Measurements from ENCODE around the gene BACH2.
"Not testable (repeated sequence)": the region's sequence is repeated elsewhere in the genome, so short reads cannot be mapped to it uniquely, and the experiment has no call there.

BACH2 gene

DNA sequence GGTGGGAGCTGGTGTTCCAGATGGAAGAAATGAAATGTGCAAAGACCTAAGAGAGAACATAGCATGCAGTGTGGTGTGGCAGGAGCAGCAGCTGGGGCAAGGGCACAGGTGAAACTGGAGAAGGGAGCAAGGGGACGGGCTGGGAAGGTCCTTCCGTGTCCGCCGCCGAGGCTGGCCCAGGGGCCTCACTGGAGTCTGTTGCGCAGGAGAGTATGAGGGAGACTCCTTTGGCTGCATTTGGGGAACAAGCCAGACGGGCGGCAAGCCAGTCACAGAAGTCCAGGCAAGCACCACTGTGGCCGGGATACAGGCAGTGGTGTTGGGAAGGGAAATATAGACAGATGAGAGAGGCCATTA is 324.6 kb downstream of the BACH2 start:
- in situ Hi-C loops (cut with HindIII; ENCODE audit: low pct_unique_long_range_greater_than_20kb, low sequenced_read_pairs) = no loop called here
- TF ChIP-seq JUND (IDR thresholded peaks at IDR 0.05; ENCODE audit: low read depth) = no peak

DNA sequence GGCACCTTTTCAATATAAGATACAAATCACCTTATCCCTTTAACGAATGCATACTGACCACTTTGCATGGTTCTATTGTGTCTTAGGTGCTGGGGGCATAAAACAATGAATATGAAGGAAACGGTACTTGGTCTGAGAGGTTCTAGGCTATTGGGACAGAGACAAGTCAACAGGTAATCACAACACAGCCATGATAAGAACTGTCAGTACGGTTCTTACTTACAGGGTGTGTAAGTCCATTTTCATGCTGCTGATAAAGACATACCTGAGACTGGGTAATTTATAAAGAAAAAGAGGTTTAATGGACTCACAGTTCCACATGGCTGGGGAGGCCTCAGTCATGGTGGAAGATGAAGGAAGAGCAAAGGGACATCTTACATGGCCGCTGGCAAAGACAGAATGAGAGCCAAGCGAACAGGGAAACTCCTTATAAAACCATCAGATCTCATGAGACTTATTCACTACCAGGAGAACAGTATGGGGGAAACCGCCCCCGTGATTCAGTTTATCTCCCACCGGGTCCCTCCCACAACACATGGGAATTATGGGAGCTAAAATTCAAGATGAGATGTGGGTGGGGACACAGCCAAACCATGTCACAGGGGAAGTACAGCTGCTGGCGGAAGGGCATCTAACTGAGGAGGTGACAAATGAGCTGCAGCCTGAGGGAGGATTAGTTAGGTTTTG is 325.2 kb downstream of the BACH2 start:
- DNase-seq (ENCODE audit: low read depth in 1 of 2, low spot score in 1 of 2); in situ Hi-C loops (cut with HindIII; ENCODE audit: low pct_unique_long_range_greater_than_20kb, low sequenced_read_pairs): not testable (repeated sequence)

More for the DNA sequence above, 324.6 kb downstream of the BACH2 start:
- DNase-seq (ENCODE audit: low read depth in 1 of 2, low spot score in 1 of 2) = no peak

DNA sequence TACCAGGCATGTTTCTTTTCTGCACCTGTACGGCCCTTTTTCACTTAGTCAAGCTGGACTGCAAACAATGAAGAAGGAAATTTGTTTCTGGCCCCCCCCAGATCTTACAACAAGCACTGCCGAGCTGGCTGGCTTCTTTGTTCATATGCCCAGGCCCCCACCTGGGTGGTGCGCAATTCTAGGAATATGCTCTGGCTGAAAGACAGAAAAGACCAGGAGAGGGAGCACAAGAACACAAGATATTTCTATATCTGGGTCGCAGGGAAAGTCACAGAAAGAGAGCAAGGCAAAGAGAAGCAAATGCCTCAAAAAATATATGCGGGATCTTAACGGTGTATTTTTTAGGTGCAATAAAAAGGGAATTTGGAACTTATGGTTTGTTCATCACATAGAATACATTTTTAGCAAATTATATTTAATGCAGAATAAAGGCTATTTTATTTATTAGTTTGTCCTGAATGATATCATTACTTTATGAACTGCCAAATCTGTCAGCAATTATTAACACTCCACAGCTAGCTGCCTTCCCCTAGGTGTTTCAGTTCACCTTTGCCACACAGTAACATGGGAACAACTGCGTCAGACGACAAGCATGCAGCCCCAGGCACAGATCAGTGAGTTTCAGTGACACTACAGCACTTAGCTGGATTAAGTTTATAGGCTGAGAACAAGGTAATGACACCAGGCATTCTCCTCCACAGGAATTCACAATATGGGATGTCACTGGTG is 325.9 kb downstream of the BACH2 start:
- in situ Hi-C loops (cut with HindIII; ENCODE audit: low pct_unique_long_range_greater_than_20kb, low sequenced_read_pairs) = no loop called here
- TF ChIP-seq JUND (IDR thresholded peaks at IDR 0.05; ENCODE audit: low read depth) = no peak
- DNase-seq (ENCODE audit: low read depth in 1 of 2, low spot score in 1 of 2) = peak; percentile 7 to 59

DNA sequence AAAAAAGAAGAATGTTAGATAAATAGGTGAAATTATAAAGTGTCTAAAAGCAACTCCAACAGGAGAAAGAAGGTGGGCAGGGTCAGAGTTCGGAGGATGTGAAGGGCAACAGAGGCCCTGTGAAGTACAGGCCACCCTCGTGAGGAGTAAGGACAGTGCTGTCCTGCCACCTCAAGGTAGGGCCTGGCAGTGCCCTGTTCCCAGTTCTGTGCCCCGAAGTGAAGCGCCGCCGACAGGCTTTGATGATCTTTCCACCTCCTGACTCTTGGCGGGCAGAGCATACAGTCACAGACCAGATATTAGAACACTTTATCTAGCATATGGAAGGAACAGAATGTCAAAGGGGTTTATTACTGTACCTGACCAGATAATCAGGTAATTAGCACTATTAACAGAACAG is 326.6 kb downstream of the BACH2 start:
- in situ Hi-C loops (cut with HindIII; ENCODE audit: low pct_unique_long_range_greater_than_20kb, low sequenced_read_pairs) = no loop called here
- TF ChIP-seq JUND (IDR thresholded peaks at IDR 0.05; ENCODE audit: low read depth) = no peak
- DNase-seq (ENCODE audit: low read depth in 1 of 2, low spot score in 1 of 2) = peak in 1 of 2 experiments; percentile 30

DNA sequence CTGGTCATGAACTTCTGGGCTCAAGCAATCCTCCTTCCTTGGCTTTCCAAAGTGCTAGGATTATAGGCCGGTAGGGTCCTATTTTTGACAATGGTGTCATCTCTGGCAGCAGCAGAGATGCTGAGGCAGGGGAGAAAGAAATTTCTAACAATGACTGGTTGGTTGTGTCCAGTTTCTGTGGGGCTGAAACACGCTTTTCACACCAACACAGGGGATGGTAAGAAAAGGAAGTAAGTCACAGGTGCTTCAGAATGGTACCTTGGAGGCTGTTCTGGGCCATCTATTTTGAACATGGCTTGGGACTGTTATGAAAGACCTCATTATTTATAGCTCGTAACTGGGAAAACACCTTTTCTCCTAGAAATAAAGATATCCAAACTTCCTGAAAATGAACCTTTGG is 329.7 kb downstream of the BACH2 start:
- no peak for DNase-seq (ENCODE audit: low read depth in 1 of 2, low spot score in 1 of 2)
- in situ Hi-C loops (cut with HindIII; ENCODE audit: low pct_unique_long_range_greater_than_20kb, low sequenced_read_pairs) = no loop called here
- no peak for TF ChIP-seq JUND (IDR thresholded peaks at IDR 0.05; ENCODE audit: low read depth)

DNA sequence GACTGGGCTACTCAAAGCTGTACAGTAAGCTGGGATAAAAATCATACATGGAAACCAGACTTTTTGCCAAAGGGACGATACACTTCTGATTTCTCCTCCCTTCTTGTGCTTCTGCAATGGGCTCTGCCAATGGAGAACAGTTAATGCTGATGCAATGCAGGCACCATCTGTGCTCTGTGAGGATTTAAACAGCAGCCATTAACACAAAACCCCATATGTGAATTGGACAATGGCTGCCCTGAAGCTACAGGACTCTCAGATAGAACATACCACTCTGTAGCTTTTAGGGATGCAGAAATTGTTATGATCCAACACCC is 330.5 kb downstream of the BACH2 start:
- no peak for DNase-seq (ENCODE audit: low read depth in 1 of 2, low spot score in 1 of 2)
- no peak for TF ChIP-seq JUND (IDR thresholded peaks at IDR 0.05; ENCODE audit: low read depth)
- in situ Hi-C loops (cut with HindIII; ENCODE audit: low pct_unique_long_range_greater_than_20kb, low sequenced_read_pairs) = no loop called here

DNA sequence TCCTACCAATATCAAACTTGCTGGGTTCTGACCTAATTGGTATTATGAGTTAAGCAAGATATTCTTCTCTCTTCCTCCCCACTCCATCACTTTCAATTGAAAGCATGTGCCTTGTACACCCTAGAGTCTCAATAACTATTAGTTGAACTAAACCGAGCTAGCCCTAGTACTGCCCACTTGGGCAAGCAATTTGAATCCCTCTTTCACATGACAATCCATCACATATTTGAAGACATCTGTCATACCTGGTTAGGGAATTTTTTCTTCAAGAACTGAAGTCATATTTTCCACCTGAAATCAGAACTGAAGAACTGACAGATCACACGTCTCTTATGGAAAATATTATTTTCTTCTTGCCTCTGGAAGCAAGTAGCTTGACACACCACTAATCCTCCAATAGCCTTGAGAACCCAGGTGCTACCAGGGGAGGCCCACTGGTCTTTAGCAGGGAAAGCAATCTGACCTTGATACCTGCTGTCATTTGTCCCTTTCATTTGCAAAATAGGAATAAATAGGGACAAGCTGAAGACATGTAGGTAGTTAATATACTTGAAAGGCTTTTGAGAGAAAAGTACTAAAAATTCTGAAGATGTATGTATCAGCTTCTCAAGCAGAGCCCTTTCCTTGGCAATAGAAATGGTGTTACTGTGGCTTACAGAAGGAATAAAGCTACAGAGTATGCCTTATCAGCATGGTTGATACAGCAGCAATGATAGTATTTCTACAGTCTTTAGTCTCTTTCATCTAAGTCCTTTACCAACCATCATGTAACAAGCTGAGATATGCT is 331.0 kb downstream of the BACH2 start:
- TF ChIP-seq JUND (IDR thresholded peaks at IDR 0.05; ENCODE audit: low read depth) = no peak
- in situ Hi-C loops (cut with HindIII; ENCODE audit: low pct_unique_long_range_greater_than_20kb, low sequenced_read_pairs) = no loop called here
- DNase-seq (ENCODE audit: low read depth in 1 of 2, low spot score in 1 of 2) = no peak

DNA sequence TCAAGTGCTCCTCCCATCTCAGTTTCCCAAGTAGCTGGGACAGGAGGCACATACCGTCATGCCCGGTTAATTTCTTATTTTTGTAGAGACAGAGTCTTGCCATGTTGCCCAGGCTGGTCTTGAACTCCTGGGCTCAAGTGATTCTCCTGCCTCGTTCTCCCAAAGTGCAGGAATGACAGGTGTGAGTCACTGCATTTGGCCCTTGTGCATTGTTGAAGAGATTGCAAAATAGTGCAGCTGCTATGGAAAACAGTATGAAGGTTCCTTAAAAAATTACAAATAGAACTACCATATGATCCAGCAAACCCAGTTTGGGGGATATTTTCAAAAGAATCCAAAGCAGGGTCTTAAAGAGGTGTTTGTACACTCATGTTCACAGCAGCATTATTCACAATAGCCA is 333.3 kb downstream of the BACH2 start:
- TF ChIP-seq JUND (IDR thresholded peaks at IDR 0.05; ENCODE audit: low read depth) = no peak
- DNase-seq (ENCODE audit: low read depth in 1 of 2, low spot score in 1 of 2) = no peak
- in situ Hi-C loops (cut with HindIII; ENCODE audit: low pct_unique_long_range_greater_than_20kb, low sequenced_read_pairs) = no loop called here

DNA sequence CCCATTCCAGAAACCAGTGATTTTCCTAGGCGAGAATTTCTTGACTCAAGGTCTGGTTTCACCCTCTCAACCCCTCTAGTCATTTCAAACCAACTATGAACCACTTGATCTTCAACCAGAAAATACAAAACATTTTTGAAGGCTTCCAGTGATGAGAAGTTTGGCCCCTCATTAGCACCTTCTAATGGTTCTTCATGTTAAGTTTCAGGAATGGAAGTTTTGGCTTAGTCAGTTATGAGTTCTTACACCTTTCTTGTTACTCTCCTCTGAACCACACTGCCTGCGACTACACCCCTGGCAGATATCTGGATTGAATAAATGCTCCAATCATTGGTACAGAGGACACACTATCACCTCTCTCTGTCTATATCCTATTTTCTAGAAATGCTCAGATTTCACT is 335.2 kb downstream of the BACH2 start:
- TF ChIP-seq JUND (IDR thresholded peaks at IDR 0.05; ENCODE audit: low read depth) = no peak
- in situ Hi-C loops (cut with HindIII; ENCODE audit: low pct_unique_long_range_greater_than_20kb, low sequenced_read_pairs) = no loop called here

DNA sequence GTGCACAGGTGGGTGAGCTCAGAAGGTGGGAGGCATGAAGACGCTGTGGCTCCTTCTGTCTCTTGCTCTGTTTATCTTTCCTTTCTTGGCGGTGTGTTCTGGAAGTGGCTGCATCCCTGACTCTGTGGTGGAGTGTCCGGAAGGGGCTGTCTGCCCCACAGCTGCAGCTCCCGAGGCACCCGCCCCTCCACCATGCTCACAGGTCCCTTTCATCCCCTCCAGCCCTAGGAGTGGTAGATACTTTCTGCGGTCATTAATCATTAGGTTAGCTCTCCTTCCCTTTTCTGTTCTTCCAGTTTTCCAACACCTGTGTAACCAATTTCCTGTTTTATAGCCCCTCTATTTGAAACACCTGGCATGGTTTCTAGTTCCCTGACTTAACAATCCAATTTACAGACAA is 336.8 kb downstream of the BACH2 start:
- TF ChIP-seq JUND (IDR thresholded peaks at IDR 0.05; ENCODE audit: low read depth) = no peak
- no peak for DNase-seq (ENCODE audit: low read depth in 1 of 2, low spot score in 1 of 2)
- in situ Hi-C loops (cut with HindIII; ENCODE audit: low pct_unique_long_range_greater_than_20kb, low sequenced_read_pairs) = no loop called here

More for the DNA sequence above, 335.2 kb downstream of the BACH2 start:
- no peak for DNase-seq (ENCODE audit: low read depth in 1 of 2, low spot score in 1 of 2)

DNA sequence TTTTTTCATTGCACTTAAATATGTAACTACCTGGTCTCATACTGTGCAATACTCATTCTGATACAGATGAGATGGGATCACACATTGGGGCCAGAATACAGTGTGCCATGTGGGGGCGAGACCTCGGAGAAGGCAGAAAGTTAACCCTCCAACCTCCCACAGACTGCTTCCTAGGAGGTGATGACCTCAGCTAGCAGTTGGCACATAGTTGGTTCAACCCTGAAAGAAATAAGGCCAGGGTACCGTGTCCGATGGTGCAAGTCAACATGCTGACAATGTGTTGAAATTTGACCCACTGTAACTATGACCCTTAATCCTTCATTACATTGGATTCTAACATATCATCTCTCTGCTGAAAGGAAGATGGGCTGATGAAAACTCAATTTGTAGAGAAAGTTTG is 340.5 kb downstream of the BACH2 start:
- no peak for TF ChIP-seq JUND (IDR thresholded peaks at IDR 0.05; ENCODE audit: low read depth)
- in situ Hi-C loops (cut with HindIII; ENCODE audit: low pct_unique_long_range_greater_than_20kb, low sequenced_read_pairs) = no loop called here
- DNase-seq (ENCODE audit: low read depth in 1 of 2, low spot score in 1 of 2) = no peak

DNA sequence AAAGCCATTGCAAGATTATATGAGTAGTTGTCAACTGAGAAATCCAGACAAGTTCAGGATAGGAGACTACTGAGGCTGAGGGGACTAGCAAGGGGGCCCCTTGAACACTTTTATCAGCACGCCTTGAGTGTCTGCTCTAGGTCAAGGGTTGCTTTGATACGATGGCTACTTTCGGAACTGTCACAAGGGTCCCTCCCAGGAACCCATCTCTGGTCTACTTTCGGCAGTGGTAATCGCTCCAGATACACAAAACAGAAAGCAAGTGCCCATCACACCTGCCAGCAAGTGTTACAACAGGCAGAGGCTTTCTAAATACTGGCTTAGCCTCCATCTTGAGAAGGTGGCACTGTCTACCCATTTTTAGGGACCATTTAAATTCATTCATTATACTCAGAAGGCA is 341.3 kb downstream of the BACH2 start:
- DNase-seq (ENCODE audit: low read depth in 1 of 2, low spot score in 1 of 2) = no peak
- in situ Hi-C loops (cut with HindIII; ENCODE audit: low pct_unique_long_range_greater_than_20kb, low sequenced_read_pairs) = no loop called here
- TF ChIP-seq JUND (IDR thresholded peaks at IDR 0.05; ENCODE audit: low read depth) = no peak

DNA sequence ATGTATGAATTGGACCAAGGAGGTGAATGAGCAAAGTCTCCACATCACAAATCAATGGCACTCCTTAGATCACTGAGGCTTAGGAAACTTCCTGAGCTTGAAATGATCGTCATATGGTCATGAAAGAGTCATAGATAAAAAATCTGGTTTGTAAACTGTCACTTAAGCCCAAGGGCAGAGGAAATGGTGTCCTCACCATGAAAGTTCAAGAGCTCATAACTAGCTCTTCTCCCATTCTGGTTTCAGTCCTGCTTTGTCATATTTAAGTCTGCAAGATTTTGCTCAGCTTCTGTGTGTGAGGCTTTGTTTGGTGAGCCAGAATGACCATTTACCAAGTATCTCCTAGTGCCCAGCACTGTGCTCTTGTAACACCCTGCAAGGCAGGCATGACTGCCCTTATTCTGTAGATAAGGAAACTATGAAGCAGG is 341.9 kb downstream of the BACH2 start:
- in situ Hi-C loops (cut with HindIII; ENCODE audit: low pct_unique_long_range_greater_than_20kb, low sequenced_read_pairs) = no loop called here
- TF ChIP-seq JUND (IDR thresholded peaks at IDR 0.05; ENCODE audit: low read depth) = no peak
- no peak for DNase-seq (ENCODE audit: low read depth in 1 of 2, low spot score in 1 of 2)

Data from T47D (cell line).